Endothelial cell of umbilical vein (primary cell): ENCODE results near the gene SH3BP4.

ENCODE experiments used
- MAX ChIP-seq: IDR thresholded peaks from 2 replicates; pipeline ENCODE4 v1.6.1; 2011; ENCODE audit not compliant: insufficient read depth, insufficient read length
- MYC ChIP-seq: IDR thresholded peaks from one replicate; pipeline ENCODE4 v1.6.1; 2011; ENCODE audit warnings: mild to moderate bottlenecking, low read depth, low read length
- POLR2A ChIP-seq: IDR thresholded peaks from 2 replicates; pipeline ENCODE4 v1.6.1; 2012; ENCODE audit warnings: low read depth, mild to moderate bottlenecking, control low read depth, low read length
- POLR2AphosphoS5 ChIP-seq: IDR thresholded peaks from 2 replicates; pipeline ENCODE4 v1.6.1; 2012; ENCODE audit warnings: low read depth, mild to moderate bottlenecking, control low read depth, low read length, moderate library complexity; ENCODE audit not compliant: insufficient read depth

- TF ChIP-seq MAX (no peak), POLR2A (no peak), MYC (no peak), POLR2AphosphoS5 (no peak)
These were observed 111.7 kb downstream of the SH3BP4 start for GRCh38 chr2:235063471-235063961.
